Measurements from ENCODE around the gene LTO1. TPM values are rescaled to one million over a fixed set of nuclear protein-coding genes. Genes with fewer than 3 reads are reported as not detected.

Gene LTO1
- total RNA-seq, 4 donors from 2014 or later: 16.5 to 29.2 (median 19.3) TPM

- H3K27ac ChIP-seq: peak overlapping the region in 1 of 4 donors; percentile 93
- intact Hi-C loops (cut with DNase I): no loop called here
- no peak for DNase-seq
Observed at GRCh38 chr11:69635804-69636511, 39.2 kb downstream of the LTO1 start.

DNA sequence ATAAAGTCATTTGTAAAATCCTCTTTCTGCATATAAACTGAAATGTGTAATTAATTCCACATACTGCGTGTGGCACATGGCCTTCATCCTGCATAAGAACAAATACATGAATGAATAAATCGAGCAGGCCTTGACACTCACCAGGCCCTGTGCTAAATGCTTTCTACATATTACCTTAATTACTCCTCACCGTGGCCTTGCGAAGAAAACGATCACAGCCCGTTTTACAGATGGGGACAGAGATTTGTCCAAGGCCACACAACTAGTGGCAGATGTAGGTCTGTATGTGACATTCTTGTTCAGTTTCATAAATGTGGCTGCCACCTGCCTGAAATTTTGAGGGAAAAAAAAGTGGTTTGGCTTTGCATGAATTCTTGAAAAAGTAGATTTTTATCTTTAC is 40.0 kb downstream of the LTO1 start:
- intact Hi-C loops (cut with DNase I): no loop called here
- no peaks in the 10 kb centered on the region for H3K36me3 ChIP-seq
- no peak overlapping the region for H3K27ac ChIP-seq
- peaks cover 30 to 45% (median 33%) of the 10 kb centered on the region in 3 donors for H3K4me1 ChIP-seq
- H3K9me3 ChIP-seq: peaks cover 0 to under 1% (median 0%) of the 10 kb centered on the region in 3 donors
- H3K4me3 ChIP-seq: no peak overlapping the region
- WGBS, 2 donors: 85 to 89% methylated on average over 6 of the region's 6 CpGs
- no peak for DNase-seq
- H3K27me3 ChIP-seq: peaks cover 0 to 44% (median 0%) of the 10 kb centered on the region in 4 donors
- TF ChIP-seq CTCF (IDR thresholded peaks at IDR 0.05): no peak
- TF ChIP-seq POLR2A (IDR thresholded peaks at IDR 0.05): no peak

More at GRCh38 chr11:69635804-69636511, 39.2 kb downstream of the LTO1 start:
- H3K4me3 ChIP-seq: peak overlapping the region; percentile 42 to 84 (median 82)
- no peaks in the 10 kb centered on the region for H3K9me3 ChIP-seq
- peaks cover 0 to 52% (median 0%) of the 10 kb centered on the region in 4 donors for H3K27me3 ChIP-seq
- TF ChIP-seq POLR2A (IDR thresholded peaks at IDR 0.05): no peak
- TF ChIP-seq CTCF (IDR thresholded peaks at IDR 0.05): no peak
- 34 to 36% methylated on average over 9 to 16 of the region's 17 CpGs for WGBS, 2 donors
- peaks cover 33 to 52% (median 36%) of the 10 kb centered on the region in 3 donors for H3K4me1 ChIP-seq
- H3K36me3 ChIP-seq: no peaks in the 10 kb centered on the region

DNA sequence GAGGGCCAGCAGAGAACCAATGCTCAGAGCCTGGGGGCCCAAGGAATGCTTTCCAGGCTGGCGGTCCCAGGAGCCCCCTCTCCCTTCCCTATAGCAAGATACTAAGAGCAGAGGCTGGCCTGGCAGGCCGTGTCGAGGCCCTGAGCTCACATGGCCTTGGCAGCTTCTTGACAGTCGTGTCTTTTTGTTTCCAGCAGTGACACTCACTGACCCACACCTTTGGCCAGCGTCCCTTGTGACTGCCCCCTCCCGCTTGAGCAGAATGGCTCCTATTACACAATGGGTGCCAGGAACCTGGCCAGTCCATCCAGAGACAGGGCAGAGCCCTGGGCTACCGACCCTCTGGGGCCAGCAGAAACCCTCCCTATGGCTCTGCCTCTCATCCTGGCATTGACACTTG is 40.6 kb downstream of the LTO1 start:
- intact Hi-C loops (cut with DNase I): no loop called here
- H3K4me3 ChIP-seq: no peak overlapping the region
- WGBS, 2 donors: 72 to 92% methylated on average over 5 to 7 of the region's 7 CpGs
- DNase-seq: no peak
- H3K27me3 ChIP-seq: peaks cover 0 to 40% (median 0%) of the 10 kb centered on the region in 4 donors
- TF ChIP-seq POLR2A (IDR thresholded peaks at IDR 0.05) (no peak), CTCF (IDR thresholded peaks at IDR 0.05) (no peak)
- H3K4me1 ChIP-seq: peaks cover 30 to 38% (median 32%) of the 10 kb centered on the region in 3 donors
- H3K9me3 ChIP-seq: peaks cover 0 to 4% (median 0%) of the 10 kb centered on the region in 3 donors
- no peaks in the 10 kb centered on the region for H3K36me3 ChIP-seq
- H3K27ac ChIP-seq: no peak overlapping the region

DNA sequence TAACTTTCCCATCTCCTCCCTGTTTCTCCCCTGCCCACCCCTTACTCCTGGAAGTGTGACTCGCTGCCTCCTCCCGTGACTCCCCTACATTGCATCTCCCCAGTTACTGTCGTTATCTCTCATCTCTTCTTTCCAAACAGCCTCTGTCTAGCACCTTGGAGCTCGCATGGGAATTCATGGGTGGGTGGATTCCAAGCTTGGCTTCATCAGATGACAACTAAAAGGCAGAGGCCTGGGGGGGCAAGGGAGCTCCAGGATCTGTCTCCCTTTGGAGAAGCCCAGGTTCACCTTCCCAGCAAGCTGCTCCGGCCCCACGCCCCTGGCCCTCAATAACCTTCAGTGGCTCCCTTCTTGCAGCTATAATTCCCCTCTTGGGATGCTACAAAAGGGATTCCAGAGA is 41.1 kb downstream of the LTO1 start:
- peaks cover 0 to 8% (median 0%) of the 10 kb centered on the region in 3 donors for H3K9me3 ChIP-seq
- H3K36me3 ChIP-seq: no peaks in the 10 kb centered on the region
- peaks cover 0 to 35% (median 0%) of the 10 kb centered on the region in 4 donors for H3K27me3 ChIP-seq
- H3K4me1 ChIP-seq: peaks cover 25 to 33% (median 28%) of the 10 kb centered on the region in 3 donors
- intact Hi-C loops (cut with DNase I): no loop called here
- 81 to 83% methylated on average over 4 to 5 of the region's 6 CpGs for WGBS, 2 donors
- DNase-seq: no peak
- TF ChIP-seq CTCF (IDR thresholded peaks at IDR 0.05) (no peak), POLR2A (IDR thresholded peaks at IDR 0.05) (no peak)
- no peak overlapping the region for H3K27ac ChIP-seq
- no peak overlapping the region for H3K4me3 ChIP-seq

DNA sequence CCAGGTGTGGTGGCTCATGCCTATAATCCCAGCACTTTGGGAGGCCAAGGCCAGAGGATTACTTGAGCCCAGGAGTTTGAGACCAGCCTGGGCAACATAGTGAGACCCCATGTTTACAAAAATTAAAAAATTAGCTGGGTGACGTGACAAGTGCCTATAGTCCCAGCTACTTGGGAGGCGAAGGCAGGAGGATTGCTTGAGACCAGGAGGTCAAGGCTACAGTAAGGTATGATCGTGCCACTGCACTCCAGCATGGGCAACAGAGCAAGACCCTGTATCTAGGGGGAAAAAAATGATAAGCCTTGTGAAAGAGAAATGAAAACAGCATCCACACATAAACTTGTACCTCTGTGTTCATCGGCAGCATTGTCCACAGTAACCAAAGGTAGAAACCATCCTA is 42.3 kb downstream of the LTO1 start:
- H3K27me3 ChIP-seq: peaks cover 0 to 26% (median 0%) of the 10 kb centered on the region in 4 donors
- TF ChIP-seq CTCF (IDR thresholded peaks at IDR 0.05) (no peak), POLR2A (IDR thresholded peaks at IDR 0.05) (no peak)
- DNase-seq: no peak
- H3K4me3 ChIP-seq: no peak overlapping the region
- WGBS, 2 donors: 94 to 98% methylated on average over 4 of the region's 4 CpGs
- H3K36me3 ChIP-seq: no peaks in the 10 kb centered on the region
- intact Hi-C loops (cut with DNase I): no loop called here
- H3K27ac ChIP-seq: no peak overlapping the region
- peaks cover 0 to 8% (median 0%) of the 10 kb centered on the region in 3 donors for H3K9me3 ChIP-seq
- peaks cover 18 to 22% (median 20%) of the 10 kb centered on the region in 3 donors for H3K4me1 ChIP-seq

Measured in esophagus squamous epithelium (tissue), 5 donors.